K562 (cell line): ENCODE measurements around the gene PTBP3. TPM values are rescaled to one million over a fixed set of nuclear protein-coding genes. Genes with fewer than 3 reads are reported as not detected.

Experiments
- CXXC5 ChIP-seq: fragments of 250-450 bp; sonication (Bioruptor Pico); IDR thresholded peaks from 2 replicates; pipeline ENCODE4 v1.8.0; 2022; ENCODE audit warnings: inconsistent platforms, mild to moderate bottlenecking, moderate library complexity
- FOS ChIP-seq: IDR thresholded peaks from 3 replicates; pipeline ENCODE4 v1.6.1; 2011; ENCODE audit not compliant: insufficient read length; ENCODE audit errors: extremely low read depth
- GTF2E2 ChIP-seq: fragments of 200-800 bp; sonication (Bioruptor generic); IDR thresholded peaks from 2 replicates; pipeline ENCODE4 v1.6.1; 2016; ENCODE audit warnings: missing genetic modification characterization, missing compliant biosample characterization
- JUNB ChIP-seq: fragments of 450-650 bp; formaldehyde crosslinking; conservative IDR thresholded peaks from 2 replicates; pipeline ENCODE4 v1.4.0; 2020; ENCODE audit warnings: mild to moderate bottlenecking
- KLF1 ChIP-seq: fragments of 450-650 bp; IDR thresholded peaks from 2 replicates; pipeline ENCODE4 v1.6.1; 2016; ENCODE audit warnings: missing genetic modification characterization, missing compliant biosample characterization
- MCM3 ChIP-seq: fragments of 450-650 bp; IDR thresholded peaks from 2 replicates; pipeline ENCODE4 v1.6.1; 2016
- MED1 ChIP-seq: sonication (generic); formaldehyde crosslinking; IDR thresholded peaks from 2 replicates; pipeline ENCODE4 v1.8.1; 2023; ENCODE audit warnings: missing genetic modification reagents, borderline replicate concordance
- PML ChIP-seq: IDR thresholded peaks from 2 replicates; pipeline ENCODE4 v1.6.1; 2012; ENCODE audit warnings: low read length, inconsistent platforms
- POLR2AphosphoS5 ChIP-seq: IDR thresholded peaks from 2 replicates; pipeline ENCODE4 v1.6.1; 2011; ENCODE audit warnings: mild to moderate bottlenecking, low read depth, low read length, moderate library complexity; ENCODE audit not compliant: control insufficient read depth, insufficient read depth
- RBM39 ChIP-seq: fragments of 200-400 bp; formaldehyde crosslinking; optimal IDR thresholded peaks from 2 replicates; pipeline ENCODE3; 2018; ENCODE audit warnings: low read depth, low read length
- REST ChIP-seq, 2 experiments: fragments of 450-650 bp; formaldehyde crosslinking in 1 of 2; IDR thresholded peaks; 2 replicates each; pipeline versions ENCODE4 v1.4.0 to v1.6.1; 2014 to 2020; ENCODE audit warnings: mild to moderate bottlenecking in 2 of 2, borderline replicate concordance in 1 of 2, low read depth in 1 of 2
- SOX6 ChIP-seq: fragments of 450-650 bp; IDR thresholded peaks from 2 replicates; pipeline ENCODE4 v1.6.1; 2014; ENCODE audit warnings: mild to moderate bottlenecking
- SRSF7 ChIP-seq: fragments of 200-400 bp; formaldehyde crosslinking; optimal IDR thresholded peaks from 2 replicates; pipeline ENCODE3; 2017; ENCODE audit warnings: mild to moderate bottlenecking, low read depth, low read length
- TBP ChIP-seq: optimal IDR thresholded peaks from 2 replicates; pipeline ENCODE3; 2011; ENCODE audit warnings: low read depth, low read length, improper control_type of control experiment
- THRAP3 ChIP-seq: fragments of 450-650 bp; IDR thresholded peaks from 2 replicates; pipeline ENCODE4 v1.6.1; 2016; ENCODE audit warnings: mild to moderate bottlenecking, inconsistent platforms, borderline replicate concordance
- UBTF ChIP-seq, 2 experiments: IDR thresholded peaks; 2 replicates each; pipeline ENCODE4 v1.6.1; 2012; ENCODE audit warnings: improper control_type of control experiment in 2 of 2, low read depth in 2 of 2, low read length in 2 of 2, borderline replicate concordance in 1 of 2
- ZNF12 ChIP-seq: sonication (generic); formaldehyde crosslinking; IDR thresholded peaks from 2 replicates; pipeline ENCODE4 v1.4.0; 2020; ENCODE audit warnings: mild to moderate bottlenecking, missing genetic modification reagents
- ZNF232 ChIP-seq: sonication (generic); formaldehyde crosslinking; IDR thresholded peaks from 2 replicates; pipeline ENCODE4 v1.8.0; 2022; ENCODE audit warnings: mild to moderate bottlenecking, missing genetic modification reagents
- polyA plus RNA-seq, 8 experiments: library from polyadenylated mRNA; depleted of rRNA in 4 of 8; stranded (reverse) in 5 of 8; unstranded in 3 of 8; fragments of >200 nt; fragmentation: Nextera tagmentation in 2 of 8; fragmentation: Illumina TruSeq in 1 of 8; extraction: Ambion mirVana in 2 of 8; extraction: Trizol in 1 of 8; gene quantifications; 2 replicates each; pipeline versions ENCODE4 v1.2.1 to v1.2.3, GENCODE V29; 2011 to 2014; ENCODE audit warnings: inconsistent platforms in 1 of 8, missing spikeins in 1 of 8
- total RNA-seq, 7 experiments: library from RNA; depleted of rRNA in 6 of 7; stranded (reverse); fragments of >200 nt in 6 of 7; fragmentation: Illumina TruSeq in 2 of 7; extraction: Trizol in 2 of 7; gene quantifications; 2 replicates each; pipeline versions ENCODE4 v1.2.1 to v1.2.3, GENCODE V29; 2011 to 2021; ENCODE audit warnings: low replicate concordance in 1 of 7

The PTBP3 gene
- total and polyA plus RNA-seq, 9 of the 15 experiments (the other 6 are each of a cell fraction or from before 2014, with no cell fraction given) = 22.4 to 132 (median 68.0) TPM

DNA sequence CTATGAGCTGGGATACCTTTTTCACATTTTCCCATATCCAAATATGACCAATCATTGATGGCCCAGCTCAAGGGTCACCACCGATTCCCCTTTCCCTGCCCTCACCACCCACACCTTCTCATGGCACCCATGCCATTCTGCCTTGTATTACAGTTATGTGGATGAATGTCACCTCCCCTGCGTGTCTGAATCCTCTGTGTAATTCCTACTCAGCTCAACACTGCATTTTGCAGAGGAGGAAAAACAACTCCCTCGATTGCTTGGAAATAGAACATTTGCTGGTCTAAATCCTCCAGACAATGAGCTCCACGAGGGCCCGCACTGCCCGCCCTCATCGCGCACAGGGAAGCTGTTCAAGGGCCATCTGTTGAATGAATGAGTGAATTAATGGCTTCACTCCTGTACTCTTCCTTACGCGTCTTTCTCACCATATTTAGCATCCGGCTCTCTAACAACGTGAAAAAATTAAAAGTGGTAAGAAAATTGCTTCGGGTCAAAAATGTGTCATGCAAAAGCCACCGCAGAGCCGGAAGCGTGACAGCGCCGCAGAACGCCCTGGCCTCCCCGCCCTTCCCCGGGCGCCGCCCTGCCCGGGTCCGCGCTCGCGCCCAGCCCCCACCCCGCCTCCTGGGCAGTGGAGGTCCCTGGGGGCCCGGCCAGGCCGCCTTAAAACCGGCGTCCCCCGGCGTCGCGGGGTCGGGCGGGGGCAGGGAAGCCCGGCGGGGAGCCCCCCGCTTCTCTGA, 159.0 kb downstream of the PTBP3 start (continued):
- TF ChIP-seq CXXC5 = no peak; the same call in 1 of the 2 replicates
- TF ChIP-seq THRAP3 = no peak
- no peak for TF ChIP-seq REST (IDR thresholded peaks at IDR 0.05; ENCODE audit: borderline replicate concordance)
- TF ChIP-seq REST (CRISPR knock-in tag; IDR thresholded peaks at IDR 0.05; ENCODE audit: low read depth) = no peak
- TF ChIP-seq KLF1 = peak; percentile 42; the same call in 1 of the 2 replicates
- TF ChIP-seq SOX6 = peak; percentile 38; the same call in 1 of the 2 replicates
- TF ChIP-seq TBP = no peak
- TF ChIP-seq PML = no peak
- TF ChIP-seq POLR2AphosphoS5 = peak; percentile 31; the same call in 1 of the 2 replicates
- TF ChIP-seq FOS = no peak
- TF ChIP-seq UBTF (IDR thresholded peaks at IDR 0.05; ENCODE audit: borderline replicate concordance in 1 of 2, low read depth in 2 of 2, low read length in 2 of 2) = 0 out of 4 replicates have a peak, but pooled peaks have one; percentile 41 to 57
- TF ChIP-seq SRSF7 = no peak
- TF ChIP-seq JUNB (CRISPR knock-in tag) = no peak
- TF ChIP-seq RBM39 = no peak
- no peak for TF ChIP-seq ZNF12 (CRISPR knock-in tag)
- peak; percentile 83 for TF ChIP-seq GTF2E2
- TF ChIP-seq ZNF232 (CRISPR knock-in tag) = no peak
- TF ChIP-seq MCM3 = no peak
- TF ChIP-seq MED1 = no peak
